ENCODE data around the gene SLC12A4. TPM values are rescaled to one million over a fixed set of nuclear protein-coding genes. Genes with fewer than 3 reads are reported as not detected.

SLC12A4 gene
- total RNA-seq, 1 donor from 2014 or later = 48.6 TPM

- intact Hi-C loops (cut with micrococcal nuclease) = no loop called here
Observed at GRCh38 chr16:67942510-67943255, 25.8 kb downstream of the SLC12A4 start.

- intact Hi-C loops (cut with micrococcal nuclease) = no loop called here
Observed at GRCh38 chr16:67942200-67942509, 26.3 kb downstream of the SLC12A4 start.

GRCh38 chr16:67941469-67942199 is 26.8 kb downstream of the SLC12A4 start:
- intact Hi-C loops (cut with micrococcal nuclease) = no loop called here

- intact Hi-C loops (cut with micrococcal nuclease) = no loop called here
Observed at GRCh38 chr16:67940446-67941089, 27.9 kb downstream of the SLC12A4 start.

GRCh38 chr16:67939507-67940445 is 28.7 kb downstream of the SLC12A4 start:
- intact Hi-C loops (cut with micrococcal nuclease) = loop anchor here (5.0 kb wide), 3 partner anchors 288 to 508 kb away; partner anchors contain the start of genes PRMT7, SLC7A6OS and SMPD3

GRCh38 chr16:67937713-67938112 is 30.7 kb downstream of the SLC12A4 start:
- intact Hi-C loops (cut with micrococcal nuclease) = loop anchor here (5.0 kb wide), 3 partner anchors 290 to 510 kb away; partner anchors contain the start of genes PRMT7, SLC7A6OS and SMPD3

GRCh38 chr16:67936880-67937605 is 31.4 kb downstream of the SLC12A4 start:
- intact Hi-C loops (cut with micrococcal nuclease) = loop anchor here (1.0 to 5.0 kb wide), 5 partner anchors 103 to 510 kb away; partner anchors contain the start of genes PRMT7, SLC7A6OS and SMPD3

GRCh38 chr16:67936124-67936879 is 32.1 kb downstream of the SLC12A4 start, which contains the start of gene PSMB10:
Gene PSMB10 (minus strand): TSS chr16:67936850. CDS start chr16:67936749, 101 bp downstream.
- intact Hi-C loops (cut with micrococcal nuclease) = loop anchor here (1.0 to 5.0 kb wide), 5 partner anchors 104 to 511 kb away; partner anchors contain the start of genes PRMT7, SLC7A6OS and SMPD3

- intact Hi-C loops (cut with micrococcal nuclease) = loop anchor here (1.0 to 5.0 kb wide), 20 partner anchors 33 to 512 kb away; partner anchors contain the start of genes ACD, CTCF, DDX28 and DUS2
Observed at GRCh38 chr16:67935402-67936123, 32.9 kb downstream of the SLC12A4 start.

- intact Hi-C loops (cut with micrococcal nuclease) = loop anchor here (1.0 to 5.0 kb wide), 18 partner anchors 33 to 512 kb away; partner anchors contain the start of genes ACD, CTCF, DDX28 and DUS2
Observed at GRCh38 chr16:67935101-67935401, 33.4 kb downstream of the SLC12A4 start.

GRCh38 chr16:67934306-67935100 is 33.9 kb downstream of the SLC12A4 start:
- intact Hi-C loops (cut with micrococcal nuclease) = loop anchor here (1.0 to 5.0 kb wide), 18 partner anchors 34 to 513 kb away; partner anchors contain the start of genes ACD, CTCF, DDX28 and DUS2

GRCh38 chr16:67933805-67934204 is 34.6 kb downstream of the SLC12A4 start:
- intact Hi-C loops (cut with micrococcal nuclease) = no loop called here

GRCh38 chr16:67932462-67932840 is 36.0 kb downstream of the SLC12A4 start:
- intact Hi-C loops (cut with micrococcal nuclease) = no loop called here

- intact Hi-C loops (cut with micrococcal nuclease) = no loop called here
Observed at GRCh38 chr16:67931712-67932461, 36.5 kb downstream of the SLC12A4 start, which contains the start of gene CTRL. Gene CTRL (minus strand): TSS chr16:67931862. CDS start chr16:67931852, 10 bp downstream.

GRCh38 chr16:67930678-67931211 is 37.7 kb downstream of the SLC12A4 start:
- intact Hi-C loops (cut with micrococcal nuclease) = no loop called here

GRCh38 chr16:67930191-67930590 is 38.2 kb downstream of the SLC12A4 start:
- intact Hi-C loops (cut with micrococcal nuclease) = no loop called here
